ENCODE data around the gene FURIN. TPM values are rescaled to one million over a fixed set of nuclear protein-coding genes. Genes with fewer than 3 reads are reported as not detected.

The FURIN gene
- total RNA-seq, 1 donor from 2014 or later = 8.3 TPM

GRCh38 chr15:90890839-90891238 is 22.5 kb downstream of the FURIN start:
- Histone ChIP-seq H3K4me2 (no peak overlapping the region), H3K9ac (no peak overlapping the region), H3K9me3 (ENCODE audit: low read depth) (no peaks in the 10 kb centered on the region), H4K20me1 (ENCODE audit: low read depth) (no peaks in the 10 kb centered on the region), H3K27me3 (no peaks in the 10 kb centered on the region), H3K36me3 (no peaks in the 10 kb centered on the region), H3K79me2 (ENCODE audit: low read depth) (no peaks in the 10 kb centered on the region), H2AFZ (replicated peaks) (no peak overlapping the region), H3F3A (ENCODE audit: low read depth) (peaks cover 3% of the 10 kb centered on the region), H3K4me1 (no peaks in the 10 kb centered on the region), H3K4me3 (no peak overlapping the region), H3K27ac (no peak overlapping the region)
- Mint-ChIP-seq H3K27me3 (ENCODE audit: insufficient read depth, low read depth) (peaks cover 2% of the 10 kb centered on the region), H3K36me3 (no peaks in the 10 kb centered on the region), H3K9me3 (no peaks in the 10 kb centered on the region), H3K4me3 (no peak overlapping the region), H3K4me1 (peaks cover 8% of the 10 kb centered on the region), H3K27ac (no peak overlapping the region)
- TF ChIP-seq EZH2 (IDR thresholded peaks at IDR 0.05) = no peak
- no peak for TF ChIP-seq EZH2phosphoT487 (IDR thresholded peaks at IDR 0.05)
- TF ChIP-seq, protein P1, sequence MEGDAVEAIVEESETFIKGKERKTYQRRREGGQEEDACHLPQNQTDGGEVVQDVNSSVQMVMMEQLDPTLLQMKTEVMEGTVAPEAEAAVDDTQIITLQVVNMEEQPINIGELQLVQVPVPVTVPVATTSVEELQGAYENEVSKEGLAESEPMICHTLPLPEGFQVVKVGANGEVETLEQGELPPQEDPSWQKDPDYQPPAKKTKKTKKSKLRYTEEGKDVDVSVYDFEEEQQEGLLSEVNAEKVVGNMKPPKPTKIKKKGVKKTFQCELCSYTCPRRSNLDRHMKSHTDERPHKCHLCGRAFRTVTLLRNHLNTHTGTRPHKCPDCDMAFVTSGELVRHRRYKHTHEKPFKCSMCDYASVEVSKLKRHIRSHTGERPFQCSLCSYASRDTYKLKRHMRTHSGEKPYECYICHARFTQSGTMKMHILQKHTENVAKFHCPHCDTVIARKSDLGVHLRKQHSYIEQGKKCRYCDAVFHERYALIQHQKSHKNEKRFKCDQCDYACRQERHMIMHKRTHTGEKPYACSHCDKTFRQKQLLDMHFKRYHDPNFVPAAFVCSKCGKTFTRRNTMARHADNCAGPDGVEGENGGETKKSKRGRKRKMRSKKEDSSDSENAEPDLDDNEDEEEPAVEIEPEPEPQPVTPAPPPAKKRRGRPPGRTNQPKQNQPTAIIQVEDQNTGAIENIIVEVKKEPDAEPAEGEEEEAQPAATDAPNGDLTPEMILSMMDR (IDR thresholded peaks at IDR 0.05) = no peak
- DNase-seq (ENCODE audit: low spot score) = no peak

DNA sequence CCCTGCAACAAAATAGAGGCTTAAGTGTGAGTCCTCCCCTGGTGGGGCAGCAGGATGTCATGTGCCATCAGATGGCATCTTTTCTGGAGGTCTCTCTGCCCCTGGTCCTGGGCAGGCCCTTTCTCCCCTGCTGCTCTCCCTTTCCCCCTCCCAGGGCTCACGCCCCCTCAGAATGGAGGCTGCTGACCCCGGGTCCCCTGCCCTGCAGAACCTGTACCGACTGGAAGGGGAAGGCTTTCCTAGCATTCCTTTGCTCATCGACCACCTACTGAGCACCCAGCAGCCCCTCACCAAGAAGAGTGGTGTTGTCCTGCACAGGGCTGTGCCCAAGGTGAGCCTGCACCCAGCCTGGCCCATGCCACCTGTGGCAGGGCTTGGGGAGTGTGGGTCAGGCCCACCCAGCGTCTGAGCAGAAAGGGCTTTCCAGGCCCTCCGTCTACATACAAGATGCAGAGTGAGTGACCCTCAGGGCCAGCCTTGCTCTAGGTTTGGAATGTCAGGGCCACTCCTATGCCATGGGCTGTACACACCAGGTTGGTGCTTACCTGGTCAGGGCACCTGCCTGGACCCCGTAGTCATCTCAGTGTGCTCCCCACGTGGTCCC is 23.1 kb downstream of the FURIN start:
- peaks cover 3% of the 10 kb centered on the region for H3F3A ChIP-seq (ENCODE audit: low read depth)
- no peaks in the 10 kb centered on the region for H3K36me3 ChIP-seq
- no peaks in the 10 kb centered on the region for H3K9me3 ChIP-seq (ENCODE audit: low read depth)
- no peak for TF ChIP-seq EZH2phosphoT487 (IDR thresholded peaks at IDR 0.05)
- TF ChIP-seq, protein P1 (IDR thresholded peaks at IDR 0.05) = no peak
- TF ChIP-seq EZH2 (IDR thresholded peaks at IDR 0.05) = no peak
- no peaks in the 10 kb centered on the region for H3K4me1 ChIP-seq
- H3K27ac ChIP-seq = no peak overlapping the region
- Mint-ChIP-seq H3K4me3 (no peak overlapping the region), H3K27me3 (ENCODE audit: insufficient read depth, low read depth) (peaks cover 2% of the 10 kb centered on the region), H3K36me3 (no peaks in the 10 kb centered on the region), H3K4me1 (peaks cover 3% of the 10 kb centered on the region), H3K27ac (no peak overlapping the region), H3K9me3 (no peaks in the 10 kb centered on the region)
- no peaks in the 10 kb centered on the region for H3K27me3 ChIP-seq
- no peaks in the 10 kb centered on the region for H3K79me2 ChIP-seq (ENCODE audit: low read depth)
- no peak overlapping the region for H3K9ac ChIP-seq
- no peak overlapping the region for H2AFZ ChIP-seq (replicated peaks)
- H3K4me2 ChIP-seq = no peak overlapping the region
- no peak for DNase-seq (ENCODE audit: low spot score)
- H3K4me3 ChIP-seq = no peak overlapping the region
- H4K20me1 ChIP-seq (ENCODE audit: low read depth) = no peaks in the 10 kb centered on the region

GRCh38 chr15:90892023-90892422 is 23.6 kb downstream of the FURIN start:
- H3K9ac ChIP-seq = no peak overlapping the region
- H3K4me1 ChIP-seq = no peaks in the 10 kb centered on the region
- no peak for TF ChIP-seq EZH2 (IDR thresholded peaks at IDR 0.05)
- TF ChIP-seq, protein P1 (IDR thresholded peaks at IDR 0.05) = no peak
- no peak for TF ChIP-seq EZH2phosphoT487 (IDR thresholded peaks at IDR 0.05)
- no peak overlapping the region for H3K27ac Mint-ChIP-seq
- H3K4me2 ChIP-seq = no peak overlapping the region
- H3K36me3 Mint-ChIP-seq = no peaks in the 10 kb centered on the region
- no peaks in the 10 kb centered on the region for H3K9me3 ChIP-seq (ENCODE audit: low read depth)
- H4K20me1 ChIP-seq (ENCODE audit: low read depth) = no peaks in the 10 kb centered on the region
- DNase-seq (ENCODE audit: low spot score) = no peak
- H3K27ac ChIP-seq = no peak overlapping the region
- H3F3A ChIP-seq (ENCODE audit: low read depth) = peaks cover 3% of the 10 kb centered on the region
- H3K36me3 ChIP-seq = no peaks in the 10 kb centered on the region
- H3K4me1 Mint-ChIP-seq = peaks cover 3% of the 10 kb centered on the region
- H3K27me3 ChIP-seq = no peaks in the 10 kb centered on the region
- H3K4me3 Mint-ChIP-seq = no peak overlapping the region
- H3K27me3 Mint-ChIP-seq (ENCODE audit: insufficient read depth, low read depth) = peaks cover 4% of the 10 kb centered on the region
- H3K9me3 Mint-ChIP-seq = no peaks in the 10 kb centered on the region
- H3K79me2 ChIP-seq (ENCODE audit: low read depth) = no peaks in the 10 kb centered on the region
- no peak overlapping the region for H2AFZ ChIP-seq (replicated peaks)
- H3K4me3 ChIP-seq = no peak overlapping the region
